Endothelial cell of umbilical vein (primary cell): ENCODE data around the gene ALDH2.

Experiments used
- CTCF ChIP-seq, 2 donors: IDR thresholded peaks; 1 replicate in 1 of 2; 2 replicates in 1 of 2; pipeline ENCODE4 v1.5.1; 2011; ENCODE audit warnings: low read length in 2 of 2, mild to moderate bottlenecking in 2 of 2, moderate library complexity in 2 of 2, control low read depth in 1 of 2, inconsistent platforms in 1 of 2, low read depth in 1 of 2; ENCODE audit not compliant: insufficient read depth in 1 of 2; ENCODE audit errors: extremely low read depth in 1 of 2
- EZH2 ChIP-seq: IDR thresholded peaks from 2 replicates; pipeline ENCODE4 v1.6.1; 2012; ENCODE audit warnings: borderline replicate concordance, low read depth, mild to moderate bottlenecking, moderate library complexity, low read length, inconsistent platforms; ENCODE audit not compliant: severe bottlenecking
- JUN ChIP-seq: IDR thresholded peaks from 2 replicates; pipeline ENCODE4 v1.6.1; 2011; ENCODE audit warnings: borderline replicate concordance, low read depth; ENCODE audit not compliant: insufficient read length, insufficient read depth
- TF ChIP-seq, protein P1 (sequence below): IDR thresholded peaks from 2 replicates; pipeline ENCODE4 v1.6.1; 2011; ENCODE audit not compliant: insufficient read depth, insufficient read length

- no peak for TF ChIP-seq EZH2
- TF ChIP-seq CTCF (IDR thresholded peaks at IDR 0.05; ENCODE audit: extremely low read depth in 1 of 2, insufficient read depth in 1 of 2, low read depth in 1 of 2, low read length in 2 of 2): no peak
- no peak for TF ChIP-seq JUN
- TF ChIP-seq, protein P1, sequence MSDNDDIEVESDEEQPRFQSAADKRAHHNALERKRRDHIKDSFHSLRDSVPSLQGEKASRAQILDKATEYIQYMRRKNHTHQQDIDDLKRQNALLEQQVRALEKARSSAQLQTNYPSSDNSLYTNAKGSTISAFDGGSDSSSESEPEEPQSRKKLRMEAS: no peak
Observed at GRCh38 chr12:111748867-111749266, 17.9 kb upstream of the ALDH2 start.
